ENCODE data around the gene ZNF33B. TPM values are rescaled to one million over a fixed set of nuclear protein-coding genes. Genes with fewer than 3 reads are reported as not detected.

ZNF33B gene
- polyA plus RNA-seq, 1 experiment = 6.1 TPM

- ChIA-PET CTCF (no interaction called here), POLR2A (no interaction called here)
- Histone ChIP-seq H3K27ac (ENCODE audit: low read depth, low read length) (no peak overlapping the region), H3K9me3 (ENCODE audit: control insufficient read depth, insufficient read depth, low read length) (no peaks in the 10 kb centered on the region), H3K4me3 (ENCODE audit: low read depth, low read length) (no peak overlapping the region), H3K27me3 (ENCODE audit: control insufficient read depth, insufficient read depth, low read length) (no peaks in the 10 kb centered on the region)
- no peak for TF ChIP-seq CTCF (IDR thresholded peaks at IDR 0.05; ENCODE audit: low read depth, low read length)
- DNase-seq (ENCODE audit: low read depth, low spot score) = no peak
Observed at GRCh38 chr10:42637142-42637541, 1.2 kb downstream of the ZNF33B start.

GRCh38 chr10:42635098-42635497 lies 3.3 kb downstream of the ZNF33B start:
- ChIA-PET CTCF (no interaction called here), POLR2A (no interaction called here)
- H3K9me3 ChIP-seq (ENCODE audit: control insufficient read depth, insufficient read depth, low read length) = no peaks in the 10 kb centered on the region
- DNase-seq (ENCODE audit: low read depth, low spot score) = no peak
- no peak for TF ChIP-seq CTCF (IDR thresholded peaks at IDR 0.05; ENCODE audit: low read depth, low read length)
- H3K27ac ChIP-seq (ENCODE audit: low read depth, low read length) = no peak overlapping the region
- H3K27me3 ChIP-seq (ENCODE audit: control insufficient read depth, insufficient read depth, low read length) = no peaks in the 10 kb centered on the region
- H3K4me3 ChIP-seq (ENCODE audit: low read depth, low read length) = no peak overlapping the region

GRCh38 chr10:42632564-42632963 lies 5.8 kb downstream of the ZNF33B start:
- Histone ChIP-seq H3K27me3 (ENCODE audit: control insufficient read depth, insufficient read depth, low read length) (no peaks in the 10 kb centered on the region), H3K27ac (ENCODE audit: low read depth, low read length) (no peak overlapping the region), H3K9me3 (ENCODE audit: control insufficient read depth, insufficient read depth, low read length) (no peaks in the 10 kb centered on the region), H3K4me3 (ENCODE audit: low read depth, low read length) (no peak overlapping the region)
- CTCF ChIA-PET = no interaction called here
- POLR2A ChIA-PET = no interaction called here
- no peak for TF ChIP-seq CTCF (IDR thresholded peaks at IDR 0.05; ENCODE audit: low read depth, low read length)
- DNase-seq (ENCODE audit: low read depth, low spot score) = no peak

- POLR2A ChIA-PET = interaction anchor here (0.6 kb wide), 1 partner anchor 872 kb away, joined by 6 read pairs; no protein-coding TSS in a partner anchor
- Histone ChIP-seq H3K27ac (ENCODE audit: low read depth, low read length) (no peak overlapping the region), H3K9me3 (ENCODE audit: control insufficient read depth, insufficient read depth, low read length) (no peaks in the 10 kb centered on the region), H3K27me3 (ENCODE audit: control insufficient read depth, insufficient read depth, low read length) (no peaks in the 10 kb centered on the region), H3K4me3 (ENCODE audit: low read depth, low read length) (no peak overlapping the region)
- no peak for DNase-seq (ENCODE audit: low read depth, low spot score)
- TF ChIP-seq CTCF (IDR thresholded peaks at IDR 0.05; ENCODE audit: low read depth, low read length) = no peak
- CTCF ChIA-PET = no interaction called here
Observed at GRCh38 chr10:42630537-42631134, 7.7 kb downstream of the ZNF33B start.

- Histone ChIP-seq H3K9me3 (ENCODE audit: control insufficient read depth, insufficient read depth, low read length) (no peaks in the 10 kb centered on the region), H3K4me3 (ENCODE audit: low read depth, low read length) (no peak overlapping the region), H3K27ac (ENCODE audit: low read depth, low read length) (no peak overlapping the region), H3K27me3 (ENCODE audit: control insufficient read depth, insufficient read depth, low read length) (no peaks in the 10 kb centered on the region)
- TF ChIP-seq CTCF (IDR thresholded peaks at IDR 0.05; ENCODE audit: low read depth, low read length) = no peak
- DNase-seq (ENCODE audit: low read depth, low spot score) = no peak
- ChIA-PET POLR2A (no interaction called here), CTCF (no interaction called here)
Observed at GRCh38 chr10:42623929-42624328, 14.4 kb downstream of the ZNF33B start.
